ENCODE measurements around the gene SIL1.

SIL1 gene

GRCh38 chr5:139100825-139101224, 97.3 kb downstream of the SIL1 start:
- H3K27ac Mint-ChIP-seq: no peak overlapping the region

GRCh38 chr5:139094154-139095131, 103.7 kb downstream of the SIL1 start:
- Mint-ChIP-seq H3K36me3 (peaks cover 28% of the 10 kb centered on the region), H3K9me3 (no peaks in the 10 kb centered on the region), H3K27ac (peak overlapping the region; percentile 89), H3K4me1 (peaks cover 40% of the 10 kb centered on the region), H3K27me3 (no peaks in the 10 kb centered on the region), H3K4me3 (peak overlapping the region; percentile 62)
- ATAC-seq: peak; percentile 93

More at GRCh38 chr5:139100825-139101224, 97.3 kb downstream of the SIL1 start:
- Mint-ChIP-seq H3K9me3 (no peaks in the 10 kb centered on the region), H3K4me3 (no peak overlapping the region), H3K4me1 (no peaks in the 10 kb centered on the region), H3K27me3 (no peaks in the 10 kb centered on the region), H3K36me3 (peaks cover 26% of the 10 kb centered on the region)
- ATAC-seq: no peak

GRCh38 chr5:139092741-139093343, 105.3 kb downstream of the SIL1 start:
- Mint-ChIP-seq H3K4me3 (no peak overlapping the region), H3K27ac (peak overlapping the region; percentile 89), H3K9me3 (no peaks in the 10 kb centered on the region), H3K4me1 (peaks cover 44% of the 10 kb centered on the region), H3K27me3 (no peaks in the 10 kb centered on the region), H3K36me3 (peaks cover 25% of the 10 kb centered on the region)
- ATAC-seq: no peak

DNA sequence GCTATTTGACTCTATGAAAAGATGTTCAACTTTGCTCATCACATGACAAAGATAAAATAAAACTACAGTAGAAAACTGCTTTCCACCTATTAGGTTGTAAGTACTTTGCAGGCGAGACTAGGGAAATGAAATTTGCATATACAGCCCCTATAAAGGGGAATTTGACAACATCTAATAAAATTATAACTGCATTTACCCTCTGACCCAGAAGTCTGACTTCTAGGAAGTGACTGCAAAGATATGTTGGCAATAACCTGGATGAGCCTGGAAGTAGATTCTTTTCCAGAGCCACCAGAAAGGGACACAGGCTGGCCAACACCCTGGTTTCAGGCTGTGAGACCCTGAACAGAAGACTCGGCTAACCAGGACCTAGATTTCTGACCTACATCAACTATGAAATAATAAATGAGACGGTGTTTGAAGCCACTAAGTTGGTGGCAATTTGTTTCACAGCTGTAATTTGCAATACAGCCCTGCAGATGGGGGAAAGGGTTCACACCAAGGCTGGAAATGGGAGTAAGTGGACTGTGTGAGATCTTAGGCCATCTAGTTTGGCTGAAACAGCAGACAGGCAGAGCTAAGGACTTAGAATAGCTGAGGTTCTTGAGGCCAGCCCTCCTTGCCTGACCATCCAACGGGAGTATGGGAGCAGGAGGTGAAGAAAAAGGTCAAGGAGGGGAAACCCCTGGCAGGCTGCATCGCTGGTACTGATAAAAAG, 106.6 kb downstream of the SIL1 start:
- Mint-ChIP-seq H3K36me3 (peaks cover 30% of the 10 kb centered on the region), H3K27ac (peak overlapping the region; percentile 45), H3K4me3 (no peak overlapping the region), H3K27me3 (no peaks in the 10 kb centered on the region), H3K4me1 (peaks cover 48% of the 10 kb centered on the region), H3K9me3 (peaks cover 3% of the 10 kb centered on the region)
- no peak for ATAC-seq

- Mint-ChIP-seq H3K4me3 (no peak overlapping the region), H3K9me3 (peaks cover 5% of the 10 kb centered on the region), H3K4me1 (peaks cover 48% of the 10 kb centered on the region), H3K36me3 (peaks cover 35% of the 10 kb centered on the region), H3K27me3 (no peaks in the 10 kb centered on the region), H3K27ac (no peak overlapping the region)
- no peak for ATAC-seq
Observed at GRCh38 chr5:139090581-139090980, 107.6 kb downstream of the SIL1 start.

DNA sequence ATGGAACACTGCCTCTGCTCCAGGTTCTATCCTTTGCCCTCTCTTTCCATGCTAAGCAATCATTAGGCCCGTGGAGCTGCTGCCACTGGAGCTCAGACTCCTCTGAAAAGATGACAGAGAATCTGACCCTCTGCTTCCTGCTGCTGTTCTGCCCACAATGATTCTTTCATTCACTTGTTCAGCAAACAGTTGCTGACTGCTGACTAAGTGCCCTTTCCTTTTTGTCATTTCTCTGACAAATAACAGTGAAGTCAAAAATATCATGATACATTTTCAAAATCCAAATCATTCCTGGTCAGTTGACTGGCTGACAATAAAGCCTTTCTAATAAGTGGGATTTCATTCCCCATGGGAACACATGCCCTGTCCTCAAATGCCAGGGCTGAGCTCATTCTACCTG, 110.1 kb downstream of the SIL1 start:
- no peak for ATAC-seq
- Mint-ChIP-seq H3K36me3 (peaks cover 38% of the 10 kb centered on the region), H3K27ac (no peak overlapping the region), H3K9me3 (peaks cover 11% of the 10 kb centered on the region), H3K27me3 (no peaks in the 10 kb centered on the region), H3K4me1 (peaks cover 28% of the 10 kb centered on the region), H3K4me3 (no peak overlapping the region)

DNA sequence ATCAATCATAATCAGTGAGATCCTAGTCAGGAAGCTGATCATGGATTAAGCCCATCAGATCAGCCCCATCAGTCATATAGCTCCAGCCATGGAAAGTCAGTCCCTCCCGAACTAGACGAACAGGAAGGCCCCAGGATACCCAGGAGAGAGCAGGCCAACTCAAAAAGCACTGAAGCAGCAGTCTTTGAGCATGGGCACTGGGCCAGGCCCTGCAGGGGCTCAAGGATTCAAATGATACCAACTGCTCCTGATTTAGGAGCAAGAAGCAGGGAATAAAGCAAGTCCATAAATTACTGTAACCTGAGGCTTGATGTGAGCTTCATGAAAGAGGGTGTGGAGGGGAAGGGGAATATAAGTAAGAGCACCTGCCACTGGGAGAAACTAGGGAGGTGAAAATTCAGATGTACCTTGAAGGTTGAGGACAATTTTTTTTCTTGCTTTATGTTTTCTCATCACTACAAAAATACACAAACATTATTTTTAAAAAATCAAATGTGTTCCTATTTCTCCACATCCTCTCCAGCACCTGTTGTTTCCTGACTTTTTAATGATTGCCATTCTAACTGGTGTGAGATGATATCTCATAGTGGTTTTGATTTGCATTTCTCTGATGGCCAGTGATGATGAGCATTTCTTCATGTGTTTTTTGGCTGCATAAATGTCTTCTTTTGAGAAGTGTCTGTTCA, 115.2 kb downstream of the SIL1 start:
- H3K36me3 Mint-ChIP-seq: peaks cover 20% of the 10 kb centered on the region
- no peak overlapping the region for H3K4me3 Mint-ChIP-seq
- peaks cover 15% of the 10 kb centered on the region for H3K4me1 Mint-ChIP-seq
- H3K27me3 Mint-ChIP-seq: no peaks in the 10 kb centered on the region
- no peak for ATAC-seq
- H3K27ac Mint-ChIP-seq: no peak overlapping the region
- H3K9me3 Mint-ChIP-seq: peaks cover 11% of the 10 kb centered on the region

GRCh38 chr5:139079991-139080610, 118.1 kb downstream of the SIL1 start:
- Mint-ChIP-seq H3K4me1 (peaks cover 10% of the 10 kb centered on the region), H3K27ac (no peak overlapping the region), H3K36me3 (peaks cover 5% of the 10 kb centered on the region), H3K4me3 (no peak overlapping the region), H3K9me3 (peaks cover 3% of the 10 kb centered on the region), H3K27me3 (no peaks in the 10 kb centered on the region)
- ATAC-seq: no peak

DNA sequence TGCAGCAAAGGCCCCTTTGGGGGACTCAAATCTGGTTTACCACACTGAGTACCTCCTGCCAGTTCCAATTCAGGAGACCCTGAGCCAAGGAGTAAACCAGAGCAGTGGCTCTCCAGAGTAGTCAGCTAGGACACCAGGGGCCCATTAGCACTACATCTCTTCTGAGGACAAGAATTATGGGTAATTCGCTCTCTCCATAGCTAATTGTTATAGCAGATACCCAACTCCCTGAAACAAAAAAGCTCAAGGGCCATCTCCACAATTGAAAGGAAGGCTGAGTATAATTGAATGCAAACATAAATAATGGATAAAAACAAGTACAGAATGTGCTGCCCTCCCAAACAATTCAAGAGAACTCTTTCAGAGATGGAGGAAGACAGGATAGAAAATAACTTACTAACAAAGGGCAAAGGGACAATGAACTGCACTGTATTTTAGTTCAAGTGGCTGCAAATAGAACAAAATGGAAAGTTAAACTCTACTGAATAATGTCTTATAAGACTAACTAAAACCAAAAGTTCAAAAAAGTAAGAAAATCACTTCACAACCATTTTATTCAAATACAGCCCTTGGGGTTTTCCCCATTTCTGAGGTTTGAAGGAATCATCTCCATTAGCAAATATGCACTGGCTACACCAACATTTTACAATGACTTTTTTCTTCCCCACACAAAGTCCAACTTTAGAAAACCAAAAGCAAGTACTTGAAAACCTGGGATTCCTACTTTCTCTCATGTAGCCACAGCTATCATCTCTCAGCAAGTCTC, 118.8 kb downstream of the SIL1 start:
- H3K27me3 Mint-ChIP-seq: no peaks in the 10 kb centered on the region
- H3K4me3 Mint-ChIP-seq: no peak overlapping the region
- no peak for ATAC-seq
- no peaks in the 10 kb centered on the region for H3K36me3 Mint-ChIP-seq
- peaks cover 10% of the 10 kb centered on the region for H3K4me1 Mint-ChIP-seq
- H3K27ac Mint-ChIP-seq: no peak overlapping the region
- no peaks in the 10 kb centered on the region for H3K9me3 Mint-ChIP-seq

DNA sequence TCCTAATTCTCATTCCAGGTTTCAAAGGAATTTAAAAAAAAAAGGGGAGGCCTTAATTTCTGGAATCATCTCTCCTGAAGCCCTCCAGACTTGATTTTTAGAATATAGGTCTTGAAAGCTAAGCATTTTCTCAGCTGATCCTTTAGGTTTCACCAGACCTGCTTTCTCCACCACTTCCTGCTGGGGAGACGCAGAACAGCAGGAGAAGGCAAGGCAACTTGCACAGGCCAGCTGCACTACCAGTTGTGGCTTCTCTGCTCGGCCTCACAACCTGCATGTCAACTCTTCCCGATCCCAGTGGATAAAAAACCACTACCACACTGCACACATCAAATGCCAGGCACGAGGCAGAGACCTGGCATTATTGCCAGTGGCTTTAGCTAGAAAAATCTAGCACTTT, 119.8 kb downstream of the SIL1 start:
- H3K27ac Mint-ChIP-seq: no peak overlapping the region
- H3K4me3 Mint-ChIP-seq: no peak overlapping the region
- no peaks in the 10 kb centered on the region for H3K27me3 Mint-ChIP-seq
- no peaks in the 10 kb centered on the region for H3K9me3 Mint-ChIP-seq
- peaks cover 10% of the 10 kb centered on the region for H3K4me1 Mint-ChIP-seq
- no peaks in the 10 kb centered on the region for H3K36me3 Mint-ChIP-seq
- ATAC-seq: no peak

GRCh38 chr5:139077899-139078298, 120.3 kb downstream of the SIL1 start:
- Mint-ChIP-seq H3K27me3 (no peaks in the 10 kb centered on the region), H3K27ac (no peak overlapping the region), H3K4me1 (peaks cover 10% of the 10 kb centered on the region), H3K4me3 (no peak overlapping the region), H3K9me3 (no peaks in the 10 kb centered on the region), H3K36me3 (no peaks in the 10 kb centered on the region)
- no peak for ATAC-seq

GRCh38 chr5:139076111-139076510, 122.1 kb downstream of the SIL1 start:
- H3K27ac Mint-ChIP-seq: no peak overlapping the region
- ATAC-seq: no peak
- H3K9me3 Mint-ChIP-seq: no peaks in the 10 kb centered on the region

DNA sequence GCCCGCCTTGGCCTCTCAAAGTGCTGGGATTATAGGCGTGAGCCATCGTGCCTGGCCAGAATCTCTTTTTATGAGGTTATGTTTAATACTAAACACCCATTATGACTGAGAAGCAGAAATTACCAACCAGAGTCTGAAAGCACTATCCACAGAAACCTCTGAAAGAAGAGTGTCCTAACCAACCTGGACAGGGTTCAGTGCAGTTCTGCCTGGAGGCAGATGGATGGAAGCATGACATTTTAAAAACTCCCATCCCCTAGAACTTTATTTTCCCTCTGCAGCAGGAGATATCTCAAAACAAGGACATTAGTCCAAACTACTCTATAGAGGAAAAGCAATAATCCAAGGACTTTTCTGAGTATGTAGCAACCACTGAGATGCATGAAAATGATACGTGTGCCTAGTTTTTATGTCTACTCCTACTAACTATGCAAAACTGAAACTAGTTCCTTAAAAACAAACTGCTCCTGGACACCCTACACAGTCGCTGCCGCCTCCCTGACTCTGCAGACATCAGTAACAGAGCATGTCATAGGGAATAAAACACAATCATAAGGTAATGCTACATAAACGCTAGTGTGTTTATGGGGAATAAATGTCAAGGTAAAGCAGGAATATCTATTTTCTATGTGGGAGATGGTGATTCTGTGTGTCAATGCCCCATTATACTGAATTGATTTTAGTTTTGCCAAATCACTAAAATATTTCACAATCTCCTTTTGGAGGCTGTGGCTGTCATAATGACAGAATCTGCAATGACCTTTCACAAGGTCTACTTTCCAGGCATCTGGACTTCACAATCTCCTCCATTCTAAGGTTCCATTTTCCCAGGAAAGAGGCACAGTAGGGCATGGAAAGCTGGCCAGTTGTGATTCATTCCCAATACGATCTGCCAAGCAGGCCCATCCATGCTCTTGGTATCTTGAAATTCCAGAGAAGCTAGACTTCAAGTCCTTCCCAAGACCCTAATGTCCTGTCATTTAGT, 122.8 kb downstream of the SIL1 start:
- no peak overlapping the region for H3K27ac Mint-ChIP-seq
- no peak for ATAC-seq
- no peaks in the 10 kb centered on the region for H3K27me3 Mint-ChIP-seq
- no peaks in the 10 kb centered on the region for H3K36me3 Mint-ChIP-seq
- no peak overlapping the region for H3K4me3 Mint-ChIP-seq
- H3K9me3 Mint-ChIP-seq: no peaks in the 10 kb centered on the region
- peaks cover 10% of the 10 kb centered on the region for H3K4me1 Mint-ChIP-seq

More at GRCh38 chr5:139076111-139076510, 122.1 kb downstream of the SIL1 start:
- Mint-ChIP-seq H3K36me3 (no peaks in the 10 kb centered on the region), H3K27me3 (no peaks in the 10 kb centered on the region), H3K4me1 (peaks cover 10% of the 10 kb centered on the region), H3K4me3 (no peak overlapping the region)

All from stimulated activated memory B cell treated with anti-CD40 and anti-IgM and Interleukin-4, amounts not matched to agents 10 μg/mL and 1 μg/mL and 100 μg/mL, for 72 hours (primary cell).